NCI-H2029 (cell line): ENCODE data around the gene ATN1.
"Not testable (repeated sequence)": the region's sequence is repeated elsewhere in the genome, so short reads cannot be mapped to it uniquely, and the experiment has no call there.

Experiments used
- DNase-seq: peaks from one replicate; lab custom pipeline; 2025; lab: John Stamatoyannopoulos, UW

Gene ATN1

DNA sequence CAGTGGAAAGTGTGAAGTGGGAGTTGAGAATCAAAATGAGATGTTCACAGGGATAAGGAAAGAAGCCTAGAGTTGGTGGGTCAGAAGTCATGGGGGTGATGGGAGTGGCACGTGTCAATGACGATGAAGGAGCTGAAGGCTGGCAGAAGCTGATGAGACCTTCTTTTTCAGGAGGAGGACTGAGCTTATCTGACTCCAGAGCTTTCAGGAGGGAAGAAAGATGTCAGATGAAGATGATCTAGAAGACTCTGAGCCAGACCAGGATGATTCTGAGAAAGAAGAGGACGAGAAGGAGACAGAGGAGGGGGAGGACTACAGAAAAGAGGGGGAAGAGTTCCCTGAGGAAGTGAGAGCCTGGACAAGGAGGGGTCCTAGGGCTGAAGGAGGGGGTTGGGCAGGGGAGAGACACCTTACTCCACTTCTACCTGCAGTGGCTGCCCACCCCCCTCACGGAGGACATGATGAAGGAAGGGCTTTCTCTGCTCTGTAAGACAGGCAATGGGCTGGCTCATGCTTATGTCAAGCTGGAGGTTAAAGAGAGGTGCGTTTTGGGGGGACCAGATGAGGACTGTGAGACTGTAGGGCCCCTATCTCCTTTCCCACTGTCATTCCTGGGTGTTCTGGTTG, 22.2 kb upstream of the ATN1 start:
- no peak for DNase-seq

DNA sequence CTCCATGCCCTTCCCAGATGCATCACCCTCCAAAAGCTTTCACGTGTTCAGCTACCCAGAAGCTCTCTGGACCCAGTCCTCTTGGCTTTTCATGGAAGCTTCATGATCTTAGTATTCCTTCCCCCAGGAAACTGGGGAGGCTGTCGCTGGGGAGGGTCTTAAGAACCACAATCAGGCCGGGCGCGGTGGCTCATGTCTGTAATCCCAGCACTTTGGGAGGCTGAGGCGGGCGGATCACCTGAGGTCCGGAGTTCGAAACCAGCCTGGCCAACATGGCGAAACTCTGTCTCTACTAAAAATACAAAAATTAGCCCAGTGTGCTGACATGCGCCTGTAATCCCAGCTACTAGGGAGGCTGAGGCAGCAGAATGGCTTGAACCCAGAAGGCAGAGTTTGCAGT, 19.6 kb upstream of the ATN1 start:
- DNase-seq, result not testable (repeated sequence)

DNA sequence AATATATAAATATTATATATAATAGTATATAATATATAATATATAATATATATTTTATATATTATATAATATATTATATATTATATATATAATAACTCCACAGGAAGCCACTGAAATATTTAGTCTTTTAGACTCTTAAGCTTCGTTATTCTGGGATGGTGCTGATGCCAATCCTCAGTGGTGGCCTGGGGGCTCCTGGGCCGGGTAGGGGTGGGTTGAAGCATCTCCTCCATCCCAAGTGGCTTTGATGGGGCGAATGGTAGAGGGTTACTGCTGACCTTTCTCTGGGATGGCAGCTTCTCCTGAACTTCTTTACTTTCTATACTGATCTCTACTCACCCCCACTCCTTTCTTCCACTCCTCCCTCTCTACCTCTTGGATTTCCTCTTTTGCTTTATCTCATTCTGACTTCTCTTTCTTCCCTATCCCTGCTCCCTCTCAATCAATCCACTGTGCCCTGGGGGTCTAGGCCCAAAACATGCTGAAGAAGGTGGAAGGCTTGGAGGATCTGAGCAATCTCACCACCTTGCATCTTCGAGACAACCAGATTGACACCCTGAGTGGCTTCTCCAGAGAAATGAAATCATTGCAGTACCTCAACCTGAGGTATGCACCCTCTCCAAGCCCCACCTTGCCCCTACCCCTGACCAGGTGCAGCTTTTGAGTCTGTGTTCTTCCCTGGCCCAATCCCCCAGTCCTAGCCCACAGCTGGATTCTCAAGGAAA, 18.2 kb upstream of the ATN1 start:
- no peak for DNase-seq

DNA sequence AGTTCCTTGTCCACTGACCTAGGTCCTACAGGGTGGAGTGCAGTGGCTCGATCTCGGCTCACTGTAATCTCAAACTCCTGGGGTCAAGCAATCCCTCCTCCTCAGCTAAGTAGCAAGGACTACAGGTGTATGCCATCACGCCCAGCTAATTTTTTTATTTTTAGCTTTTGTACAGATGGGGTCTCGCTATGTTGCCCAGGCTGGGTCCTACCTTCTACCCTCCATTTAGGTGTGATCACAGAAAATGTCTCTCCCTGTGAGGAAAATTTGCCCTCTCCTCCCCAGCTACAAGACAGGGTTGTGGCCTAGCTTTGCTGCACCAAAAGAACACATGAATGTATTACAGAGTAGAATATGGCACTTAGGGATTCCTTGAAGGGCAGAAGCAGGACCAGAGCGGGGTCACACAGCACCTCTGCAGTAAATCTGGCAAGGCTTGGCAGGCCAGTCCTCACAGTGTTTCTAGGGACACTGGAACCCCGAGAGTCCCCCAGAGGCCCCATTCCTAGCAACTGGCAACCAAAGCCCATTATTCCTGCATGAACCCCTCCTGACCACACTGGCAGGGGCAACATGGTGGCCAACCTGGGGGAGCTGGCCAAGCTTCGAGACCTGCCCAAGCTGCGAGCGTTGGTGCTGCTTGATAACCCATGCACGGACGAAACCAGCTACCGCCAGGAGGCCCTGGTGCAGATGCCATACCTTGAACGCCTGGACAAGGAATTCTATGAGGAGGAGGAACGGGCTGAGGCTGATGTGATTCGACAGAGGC, 15.4 kb upstream of the ATN1 start:
- DNase-seq, result no peak

DNA sequence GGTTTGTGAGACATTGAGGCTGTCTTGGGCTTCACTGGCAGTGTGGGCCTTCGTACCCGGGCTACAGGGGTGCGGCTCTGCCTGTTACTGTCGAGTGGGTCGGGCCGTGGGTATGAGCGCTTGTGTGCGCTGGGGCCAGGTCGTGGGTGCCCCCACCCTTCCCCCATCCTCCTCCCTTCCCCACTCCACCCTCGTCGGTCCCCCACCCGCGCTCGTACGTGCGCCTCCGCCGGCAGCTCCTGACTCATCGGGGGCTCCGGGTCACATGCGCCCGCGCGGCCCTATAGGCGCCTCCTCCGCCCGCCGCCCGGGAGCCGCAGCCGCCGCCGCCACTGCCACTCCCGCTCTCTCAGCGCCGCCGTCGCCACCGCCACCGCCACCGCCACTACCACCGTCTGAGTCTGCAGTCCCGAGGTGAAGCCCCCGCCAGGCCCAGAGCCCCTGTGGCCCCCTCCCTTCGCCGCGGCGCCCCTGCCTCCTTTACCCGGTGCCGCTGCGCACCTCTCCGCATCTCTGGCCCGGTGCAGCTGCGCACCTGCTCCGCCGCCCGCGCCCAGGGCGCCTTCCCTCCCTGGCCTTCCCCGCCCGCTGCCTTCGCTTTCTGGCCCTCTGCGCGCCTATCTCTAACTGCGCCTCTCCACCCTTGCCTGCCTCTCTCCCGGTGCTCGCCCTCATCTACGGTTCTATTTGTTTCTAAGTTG, 13.4 kb upstream of the ATN1 start, which contains the start of gene ENO2:
TSS of gene ENO2 (plus strand) at position 335 of the 701 bp plus-strand sequence. CDS start 1,253 bp downstream, outside the sequence.
- DNase-seq, result peak; percentile 44

DNA sequence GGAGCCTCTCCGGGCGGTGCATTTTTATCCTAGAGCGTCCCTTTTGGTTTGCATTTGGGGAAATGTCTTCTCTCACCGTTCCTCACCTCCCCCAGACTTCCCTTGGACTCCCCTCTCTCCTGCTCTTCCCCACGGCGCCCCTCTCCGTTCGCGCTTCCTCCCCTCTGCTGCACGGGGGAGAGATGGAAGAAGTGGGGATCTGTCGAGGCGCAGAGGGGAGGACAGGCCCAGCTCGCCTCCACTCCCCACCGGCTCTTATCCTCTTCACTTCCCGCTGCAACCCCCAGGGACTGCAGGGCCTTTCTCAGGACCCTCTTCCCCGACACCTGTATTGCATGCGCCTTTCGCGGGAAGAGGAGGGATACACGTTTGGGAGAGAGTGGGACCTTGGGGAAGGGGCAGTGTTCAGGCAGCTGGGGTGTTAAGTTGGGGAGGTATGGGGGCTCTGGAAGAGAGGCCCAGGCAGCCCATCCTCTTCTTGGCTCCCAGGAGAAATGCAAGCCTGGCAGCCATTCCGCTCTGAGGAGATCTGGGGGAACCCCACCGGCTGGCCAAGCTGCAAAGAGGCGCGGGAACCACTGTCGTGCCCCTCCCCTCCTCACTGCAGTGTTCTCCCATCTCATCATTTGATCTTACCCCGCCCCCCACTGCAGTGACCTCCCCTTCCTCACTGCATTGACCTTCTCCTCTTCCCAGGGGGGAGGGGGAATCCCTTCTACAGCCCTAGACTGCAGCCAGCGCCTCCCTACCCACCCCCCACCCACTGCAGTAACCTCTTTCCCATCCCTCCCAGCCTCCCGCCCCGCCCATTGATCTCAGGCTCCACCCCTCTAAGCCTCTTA, 12.6 kb upstream of the ATN1 start:
- peak; percentile 26 for DNase-seq

DNA sequence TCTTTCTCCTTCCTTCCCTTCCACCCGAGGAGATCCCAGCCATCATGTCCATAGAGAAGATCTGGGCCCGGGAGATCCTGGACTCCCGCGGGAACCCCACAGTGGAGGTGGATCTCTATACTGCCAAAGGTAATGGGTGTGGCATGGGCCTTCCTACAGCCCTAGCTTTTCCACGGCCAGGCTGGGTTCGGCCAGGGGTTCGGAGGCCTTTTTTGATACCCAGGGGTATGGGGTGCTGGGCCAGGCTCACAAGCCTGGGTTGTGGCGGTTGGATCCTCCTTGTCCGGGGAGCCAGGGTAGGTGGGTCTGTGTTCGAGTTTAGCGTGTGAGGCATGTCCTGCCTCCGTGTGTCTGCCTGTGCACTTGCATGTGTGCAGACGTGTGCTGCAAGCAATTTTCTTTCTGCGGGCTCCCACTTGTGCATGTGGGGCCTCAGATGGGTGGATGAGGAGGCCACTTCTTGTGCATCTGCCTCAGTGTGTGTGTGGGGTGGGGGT, 11.9 kb upstream of the ATN1 start:
- DNase-seq, result no peak

DNA sequence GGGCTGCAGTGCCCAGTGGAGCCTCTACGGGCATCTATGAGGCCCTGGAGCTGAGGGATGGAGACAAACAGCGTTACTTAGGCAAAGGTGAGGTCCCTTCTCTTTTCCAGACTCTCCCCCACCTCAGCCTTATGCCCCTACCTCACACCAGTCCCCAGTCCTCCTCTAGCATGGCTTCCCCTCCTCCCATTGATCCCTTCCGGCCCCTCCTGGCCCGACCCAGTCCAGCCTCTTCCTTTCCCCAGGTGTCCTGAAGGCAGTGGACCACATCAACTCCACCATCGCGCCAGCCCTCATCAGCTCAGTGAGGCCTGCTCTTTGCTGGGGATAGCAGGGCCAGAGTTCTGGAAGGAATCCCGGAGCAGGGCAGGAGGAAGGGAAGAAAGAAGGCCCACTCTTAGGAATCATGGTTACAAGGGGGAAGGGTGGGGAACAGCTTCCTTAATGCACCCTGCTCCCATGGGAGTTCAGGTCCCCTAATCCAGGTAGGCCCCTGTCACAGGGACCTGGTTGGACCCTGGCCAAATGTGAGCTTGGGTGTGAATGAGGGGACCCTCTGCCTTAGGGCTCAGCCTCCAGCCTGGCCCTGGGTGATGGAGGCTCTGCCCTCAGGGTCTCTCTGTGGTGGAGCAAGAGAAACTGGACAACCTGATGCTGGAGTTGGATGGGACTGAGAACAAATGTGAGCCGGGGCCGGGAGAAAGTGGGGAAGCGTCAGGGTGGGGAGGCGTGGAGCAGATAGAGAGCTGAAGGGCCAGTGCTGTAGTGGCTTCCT, 11.1 kb upstream of the ATN1 start:
- DNase-seq, result no peak

DNA sequence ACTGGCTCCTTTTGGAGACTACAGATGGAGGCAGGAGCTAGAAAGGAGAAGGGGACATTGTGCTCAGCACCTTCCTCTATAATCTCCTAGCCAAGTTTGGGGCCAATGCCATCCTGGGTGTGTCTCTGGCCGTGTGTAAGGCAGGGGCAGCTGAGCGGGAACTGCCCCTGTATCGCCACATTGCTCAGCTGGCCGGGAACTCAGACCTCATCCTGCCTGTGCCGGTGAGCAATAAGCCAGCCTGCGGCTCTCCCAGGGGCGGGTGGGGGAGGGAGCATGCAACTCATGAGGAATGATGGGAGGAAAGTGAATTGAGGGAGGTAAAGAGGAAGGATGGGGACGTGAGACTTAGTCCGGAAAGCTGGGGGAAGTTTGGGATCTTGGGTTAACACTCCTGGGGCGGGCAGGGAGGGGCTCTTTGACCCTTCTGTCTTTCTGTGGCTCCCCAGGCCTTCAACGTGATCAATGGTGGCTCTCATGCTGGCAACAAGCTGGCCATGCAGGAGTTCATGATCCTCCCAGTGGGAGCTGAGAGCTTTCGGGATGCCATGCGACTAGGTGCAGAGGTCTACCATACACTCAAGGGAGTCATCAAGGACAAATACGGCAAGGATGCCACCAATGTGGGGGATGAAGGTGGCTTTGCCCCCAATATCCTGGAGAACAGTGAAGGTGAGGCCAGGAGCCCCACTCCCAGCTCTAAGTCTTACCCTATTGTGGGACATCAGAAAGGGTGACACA, 10.1 kb upstream of the ATN1 start:
- DNase-seq, result no peak

DNA sequence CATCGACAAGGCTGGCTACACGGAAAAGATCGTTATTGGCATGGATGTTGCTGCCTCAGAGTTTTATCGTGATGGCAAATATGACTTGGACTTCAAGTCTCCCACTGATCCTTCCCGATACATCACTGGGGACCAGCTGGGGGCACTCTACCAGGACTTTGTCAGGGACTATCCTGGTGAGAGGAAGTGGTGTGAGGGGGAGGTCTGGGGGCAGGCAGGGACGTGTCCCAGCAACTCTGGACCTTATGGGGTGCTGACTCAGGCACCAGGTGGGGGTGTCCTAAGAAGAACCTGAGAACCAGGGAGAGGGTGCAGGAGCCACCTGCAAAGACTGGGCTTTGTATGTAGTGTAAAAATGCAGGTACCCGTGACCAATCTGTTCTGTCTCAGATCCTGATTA, 8.2 kb upstream of the ATN1 start:
- DNase-seq, result no peak

DNA sequence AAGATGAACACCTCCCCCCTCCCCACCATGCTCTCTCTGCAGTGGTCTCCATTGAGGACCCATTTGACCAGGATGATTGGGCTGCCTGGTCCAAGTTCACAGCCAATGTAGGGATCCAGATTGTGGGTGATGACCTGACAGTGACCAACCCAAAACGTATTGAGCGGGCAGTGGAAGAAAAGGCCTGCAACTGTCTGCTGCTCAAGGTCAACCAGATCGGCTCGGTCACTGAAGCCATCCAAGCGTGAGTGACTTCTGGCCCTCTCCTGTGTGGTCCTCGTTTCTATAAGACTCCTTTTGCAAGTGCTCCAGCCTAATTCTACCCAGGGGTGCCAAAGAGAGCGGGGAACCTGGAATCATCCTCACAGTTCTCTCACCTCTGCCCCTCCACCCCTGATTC, 6.2 kb upstream of the ATN1 start:
- DNase-seq, result no peak

DNA sequence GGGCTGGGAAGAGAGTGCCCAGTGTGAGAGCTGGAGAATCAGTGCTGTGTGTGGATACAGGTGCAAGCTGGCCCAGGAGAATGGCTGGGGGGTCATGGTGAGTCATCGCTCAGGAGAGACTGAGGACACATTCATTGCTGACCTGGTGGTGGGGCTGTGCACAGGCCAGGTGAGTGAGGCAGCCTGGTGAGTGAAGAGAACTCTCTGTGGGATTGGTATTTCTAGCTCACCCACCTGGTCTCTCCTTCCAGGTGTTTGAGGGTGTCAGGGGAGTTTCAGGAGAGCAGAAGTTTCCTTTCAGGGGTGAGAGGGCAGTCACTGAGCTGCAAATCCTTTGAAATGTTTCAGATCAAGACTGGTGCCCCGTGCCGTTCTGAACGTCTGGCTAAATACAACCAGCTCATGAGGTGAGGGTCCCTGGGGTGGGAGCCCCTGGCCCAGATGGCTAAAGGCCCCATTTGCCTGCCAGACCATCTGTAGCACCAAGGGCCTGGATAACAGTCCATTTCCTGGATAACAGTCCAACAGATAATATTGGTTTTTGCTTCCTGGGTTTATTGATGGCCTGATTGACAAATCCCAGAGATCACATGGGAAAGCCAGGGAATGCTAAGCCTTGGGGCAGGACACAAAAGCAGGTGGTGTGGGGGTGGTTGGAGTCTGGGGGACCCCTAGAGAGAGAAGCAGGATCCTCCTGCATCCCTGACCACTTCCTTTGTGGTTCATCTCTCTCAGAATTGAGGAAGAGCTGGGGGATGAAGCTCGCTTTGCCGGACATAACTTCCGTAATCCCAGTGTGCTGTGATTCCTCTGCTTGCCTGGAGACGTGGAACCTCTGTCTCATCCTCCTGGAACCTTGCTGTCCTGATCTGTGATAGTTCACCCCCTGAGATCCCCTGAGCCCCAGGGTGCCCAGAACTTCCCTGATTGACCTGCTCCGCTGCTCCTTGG, 5.5 kb upstream of the ATN1 start:
- no peak for DNase-seq

DNA sequence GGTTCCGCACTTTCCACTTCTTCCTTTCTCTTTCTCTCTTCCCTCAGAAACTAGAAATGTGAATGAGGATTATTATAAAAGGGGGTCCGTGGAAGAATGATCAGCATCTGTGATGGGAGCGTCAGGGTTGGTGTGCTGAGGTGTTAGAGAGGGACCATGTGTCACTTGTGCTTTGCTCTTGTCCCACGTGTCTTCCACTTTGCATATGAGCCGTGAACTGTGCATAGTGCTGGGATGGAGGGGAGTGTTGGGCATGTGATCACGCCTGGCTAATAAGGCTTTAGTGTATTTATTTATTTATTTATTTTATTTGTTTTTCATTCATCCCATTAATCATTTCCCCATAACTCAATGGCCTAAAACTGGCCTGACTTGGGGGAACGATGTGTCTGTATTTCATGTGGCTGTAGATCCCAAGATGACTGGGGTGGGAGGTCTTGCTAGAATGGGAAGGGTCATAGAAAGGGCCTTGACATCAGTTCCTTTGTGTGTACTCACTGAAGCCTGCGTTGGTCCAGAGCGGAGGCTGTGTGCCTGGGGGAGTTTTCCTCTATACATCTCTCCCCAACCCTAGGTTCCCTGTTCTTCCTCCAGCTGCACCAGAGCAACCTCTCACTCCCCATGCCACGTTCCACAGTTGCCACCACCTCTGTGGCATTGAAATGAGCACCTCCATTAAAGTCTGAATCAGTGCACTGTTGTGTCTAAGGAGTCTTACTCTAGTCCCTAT, 4.6 kb upstream of the ATN1 start:
- DNase-seq, result no peak

DNA sequence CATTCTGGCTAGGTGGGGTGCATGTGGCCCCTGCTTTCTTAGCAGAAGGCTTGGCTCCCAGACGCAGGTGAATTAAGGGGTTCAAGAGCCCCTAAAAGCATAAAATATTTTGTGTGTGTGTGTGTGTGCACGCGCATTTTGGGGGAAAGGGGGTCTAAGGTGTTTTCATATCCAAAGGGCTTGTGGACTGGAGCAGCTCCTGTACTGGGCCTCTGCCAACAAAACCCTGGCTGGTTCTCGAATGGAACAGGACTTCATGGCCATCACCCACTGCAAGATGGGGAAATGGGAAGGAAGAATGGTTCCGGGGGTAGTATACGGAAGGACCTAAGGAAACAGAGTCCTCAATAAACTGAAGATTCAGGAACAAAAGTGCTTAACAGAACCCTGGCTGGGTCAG, 3.9 kb upstream of the ATN1 start:
- DNase-seq, result no peak

DNA sequence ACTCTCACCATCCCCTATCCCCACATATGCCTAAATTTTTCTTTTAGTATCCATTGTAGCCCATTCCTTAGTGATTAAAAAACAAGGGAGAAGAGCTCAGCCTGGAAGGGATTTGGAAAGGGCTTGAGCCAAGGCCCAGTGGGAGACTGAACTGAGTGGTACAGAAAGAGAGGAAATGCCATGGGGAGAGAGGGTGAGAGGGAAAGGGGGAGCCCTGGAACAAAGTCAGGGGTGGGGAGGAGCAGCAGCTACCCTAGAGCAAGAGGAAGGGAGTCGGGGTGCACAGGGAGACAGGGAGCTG, 2.6 kb upstream of the ATN1 start:
- no peak for DNase-seq

DNA sequence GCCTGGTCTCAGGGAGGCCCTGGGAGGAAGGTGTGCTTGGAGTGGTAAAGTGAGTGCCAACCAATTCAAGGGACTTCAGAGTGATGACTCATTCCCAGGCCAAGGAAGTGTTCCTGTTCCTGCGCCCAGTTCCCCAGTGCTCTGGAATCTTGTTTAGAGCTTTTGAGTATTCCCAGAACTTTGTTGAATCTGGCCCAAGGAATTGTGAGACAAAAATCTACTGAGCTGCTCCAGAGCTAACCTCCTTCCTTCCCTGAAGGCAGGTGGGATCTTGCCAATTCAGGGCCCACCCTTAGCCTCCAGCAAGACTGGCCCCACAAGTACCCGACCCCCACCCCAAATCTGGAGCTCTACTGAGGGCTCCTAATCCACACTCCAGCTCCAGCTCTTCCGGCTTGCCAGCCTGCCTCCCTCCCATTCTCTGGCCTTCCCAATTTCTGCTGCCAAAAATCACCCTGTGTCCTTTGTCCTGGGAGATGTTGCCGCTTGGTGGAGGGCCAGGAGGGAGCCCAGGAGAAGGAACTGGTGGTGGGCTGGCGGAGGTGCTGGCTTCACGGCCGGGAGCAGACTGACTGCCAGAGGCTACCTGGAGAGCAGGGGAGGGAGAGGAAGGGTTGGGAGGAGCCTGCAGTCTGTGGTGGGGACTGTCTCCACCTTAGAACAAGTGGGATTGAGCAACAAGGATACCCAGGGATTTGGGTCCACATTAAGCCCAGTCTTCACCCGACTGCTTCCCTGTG, 2.0 kb upstream of the ATN1 start:
- peak; percentile 21 for DNase-seq

DNA sequence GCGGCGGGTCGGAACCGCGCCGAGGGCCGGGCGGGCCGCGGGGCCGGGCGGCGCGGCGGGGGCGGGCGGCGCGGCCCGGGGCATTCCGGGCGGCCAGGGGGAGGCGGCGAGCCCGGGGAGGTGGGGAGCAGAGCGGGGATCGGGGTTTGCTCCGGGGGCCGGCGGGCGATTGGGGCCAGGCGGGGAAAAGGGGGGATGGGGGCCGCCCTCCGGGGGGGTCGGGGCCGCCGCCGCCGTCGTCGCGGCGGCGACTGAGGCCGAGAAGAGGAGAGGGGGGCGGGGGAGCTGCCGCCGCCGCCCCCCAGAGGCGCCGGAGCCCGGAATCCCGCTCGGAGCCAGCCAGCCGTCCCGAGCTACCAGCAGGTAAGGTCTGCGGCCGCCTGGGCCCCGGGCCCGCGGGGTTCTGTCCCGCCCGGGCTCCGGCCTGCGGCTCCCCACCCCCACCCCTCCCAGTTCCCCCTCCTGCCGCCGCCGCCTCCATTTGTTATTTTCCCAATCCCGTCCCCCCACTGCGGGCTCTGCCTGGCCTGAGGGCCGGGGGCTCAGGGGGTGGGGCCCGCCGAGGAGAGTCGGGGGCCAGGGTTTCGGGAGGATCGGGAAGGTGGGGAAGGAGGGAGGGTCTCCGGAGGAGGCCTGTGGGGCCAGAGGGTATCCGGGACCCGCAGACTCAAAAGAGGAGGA, 403 bp downstream of the ATN1 start:
- no peak for DNase-seq
